ENCODE data around the gene LGI4.
"Not testable (repeated sequence)": the region's sequence is repeated elsewhere in the genome, so short reads cannot be mapped to it uniquely, and the experiment has no call there.

Gene LGI4

GRCh38 chr19:35142606-35143230 is 7.9 kb upstream of the LGI4 start:
- peak in 8 of 10 donors; percentile 60 to 94 (median 72) for DNase-seq
- intact Hi-C loops (cut with DNase I): loop anchor here (1.0 kb wide), 1 partner anchor 127 kb away; no protein-coding TSS in a partner anchor

GRCh38 chr19:35141837-35142605 is 7.2 kb upstream of the LGI4 start:
- intact Hi-C loops (cut with DNase I): loop anchor here (1.0 to 2.0 kb wide), 2 partner anchors 75 to 169 kb away; no protein-coding TSS in a partner anchor
- DNase-seq: peak in 3 of 10 donors; percentile 20 to 87 (median 63)

- intact Hi-C loops (cut with DNase I): loop anchor here (1.0 to 2.0 kb wide), 2 partner anchors 74 to 168 kb away; no protein-coding TSS in a partner anchor
- peak; percentile 89 to 99 (median 96) for DNase-seq
Observed at GRCh38 chr19:35140962-35141836, 6.3 kb upstream of the LGI4 start.

- intact Hi-C loops (cut with DNase I): loop anchor here (2.0 kb wide), 1 partner anchor 168 kb away; no protein-coding TSS in a partner anchor
- peak in 3 of 10 donors; percentile 46 to 82 (median 62) for DNase-seq
Observed at GRCh38 chr19:35140207-35140961, 5.5 kb upstream of the LGI4 start.

GRCh38 chr19:35138305-35138892 is 3.5 kb upstream of the LGI4 start, which contains the start of gene FXYD1:
TSS of gene FXYD1 (plus strand) at chr19:35138824. CDS start at chr19:35140080, 1,256 bp downstream.
- DNase-seq: peak in 2 of 10 donors; percentile 71 to 82
- intact Hi-C loops (cut with DNase I): loop anchor here (5.0 kb wide), 1 partner anchor 96 kb away; the partner anchor contains the start of gene HPN

- intact Hi-C loops (cut with DNase I): loop anchor here (5.0 kb wide), 1 partner anchor 95 kb away; the partner anchor contains the start of gene HPN
Observed at GRCh38 chr19:35136977-35137702, 2.3 kb upstream of the LGI4 start.

GRCh38 chr19:35136231-35136630 is 1.4 kb upstream of the LGI4 start:
- DNase-seq: peak in 1 of 10 donors; percentile 49
- intact Hi-C loops (cut with DNase I): loop anchor here (5.0 kb wide), 1 partner anchor 94 kb away; the partner anchor contains the start of gene HPN

More at GRCh38 chr19:35136977-35137702, 2.3 kb upstream of the LGI4 start:
- no peak for DNase-seq

- peak in 9 of 10 donors; percentile 79 to 97 (median 84) for DNase-seq
- intact Hi-C loops (cut with DNase I): loop anchor here (1.0 to 5.0 kb wide), 2 partner anchors 22 to 93 kb away; partner anchors contain the start of gene HPN
Observed at GRCh38 chr19:35135389-35135909, 590 bp upstream of the LGI4 start.

- peak in 3 of 10 donors; percentile 46 to 92 (median 88) for DNase-seq
- intact Hi-C loops (cut with DNase I): no loop called here
Observed at GRCh38 chr19:35133826-35134225, 1.0 kb downstream of the LGI4 start.

GRCh38 chr19:35132254-35132653 is 2.6 kb downstream of the LGI4 start:
- DNase-seq: no peak

GRCh38 chr19:35130761-35131720 is 3.8 kb downstream of the LGI4 start:
- peak in 1 of 10 donors; percentile 50 for DNase-seq
- intact Hi-C loops (cut with DNase I): no loop called here

More at GRCh38 chr19:35132254-35132653, 2.6 kb downstream of the LGI4 start:
- intact Hi-C loops (cut with DNase I): no loop called here

- DNase-seq; intact Hi-C loops (cut with DNase I): not testable (repeated sequence)
Observed at GRCh38 chr19:35129724-35130274, 5.1 kb downstream of the LGI4 start.

GRCh38 chr19:35128398-35129057 is 6.3 kb downstream of the LGI4 start:
- no peak for DNase-seq
- intact Hi-C loops (cut with DNase I): no loop called here

GRCh38 chr19:35127871-35128270 is 7.0 kb downstream of the LGI4 start:
- intact Hi-C loops (cut with DNase I): no loop called here
- no peak for DNase-seq

GRCh38 chr19:35126624-35126959 is 8.3 kb downstream of the LGI4 start:
- intact Hi-C loops (cut with DNase I): no loop called here
- DNase-seq: peak in 6 of 10 donors; percentile 58 to 97 (median 74)
